PC-9 (cell line): ENCODE results near the gene PABPC1L.

Experiments used
- CTCF ChIP-seq: fragments of 200-600 bp; sonication (generic); conservative IDR thresholded peaks from 2 replicates; pipeline ENCODE4 v1.6.1; 2017; ENCODE audit warnings: mixed run types, antibody characterized with exemption, mild to moderate bottlenecking, moderate library complexity
- EZH2 ChIP-seq: fragments of 200-600 bp; sonication (generic); IDR thresholded peaks from 2 replicates; pipeline ENCODE4 v1.8.0; 2017; ENCODE audit warnings: antibody characterized with exemption, low read depth

- TF ChIP-seq CTCF (no peak), EZH2 (no peak)
Measured at GRCh38 chr20:44916586-44916985, 6.7 kb downstream of the PABPC1L start.
